ENCODE measurements around the gene UBE2S.

DNA sequence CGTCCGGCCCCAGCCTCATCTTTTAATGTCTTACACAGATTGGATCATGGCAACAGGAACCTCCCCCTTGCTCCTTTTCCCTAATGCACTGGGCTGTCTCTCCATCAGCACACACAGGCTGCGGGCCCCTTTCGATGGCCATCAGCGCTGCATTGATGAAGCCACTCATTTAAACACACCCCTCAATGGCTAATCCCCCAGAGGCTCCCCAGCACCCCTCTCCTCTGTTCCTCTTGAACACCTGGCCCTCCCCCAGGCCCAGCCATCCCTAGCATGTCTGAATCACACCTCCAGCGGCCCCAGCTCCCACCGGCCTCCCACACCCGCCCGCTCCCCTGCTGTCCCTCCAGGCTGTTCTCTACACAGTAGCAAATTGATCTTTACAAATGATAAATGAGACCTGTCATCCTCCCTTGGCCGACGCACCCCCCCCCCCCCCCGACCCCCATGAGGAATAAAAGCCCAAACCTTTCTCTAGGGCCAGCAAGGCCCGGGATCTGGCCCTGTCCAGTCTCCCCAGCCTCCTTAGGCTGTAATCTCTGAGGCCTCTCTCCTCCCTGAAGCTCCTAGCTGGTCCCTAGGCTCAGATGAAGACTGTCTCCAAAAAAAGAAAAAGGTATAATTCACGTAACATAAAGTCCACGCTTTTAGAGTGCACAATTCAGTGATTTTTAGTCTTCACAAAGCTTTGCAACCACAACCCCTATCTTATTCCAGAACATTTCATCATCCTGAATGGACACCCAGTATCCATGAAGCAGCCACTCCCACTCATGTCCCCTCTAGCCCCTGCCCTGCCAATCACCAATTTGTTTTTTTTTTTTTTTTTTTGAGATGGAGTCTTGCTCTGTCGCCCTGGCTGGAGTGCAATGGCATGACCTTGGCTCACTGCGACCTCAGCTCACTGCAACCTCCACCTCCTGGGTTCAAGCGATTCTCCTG, 14.5 kb downstream of the UBE2S start:
- TF ChIP-seq CTCF (tag by site-specific recombination; IDR thresholded peaks at IDR 0.05) (no peak), YY1 (tag by site-specific recombination; IDR thresholded peaks at IDR 0.05) (no peak), ATF2 (tag by site-specific recombination; IDR thresholded peaks at IDR 0.05; ENCODE audit: low read depth) (no peak), ZNF2 (tag by site-specific recombination; IDR thresholded peaks at IDR 0.05) (no peak), ZBTB21 (tag by site-specific recombination; IDR thresholded peaks at IDR 0.05) (no peak), ZNF777 (tag by site-specific recombination; IDR thresholded peaks at IDR 0.05; ENCODE audit: borderline replicate concordance) (no peak), ZBTB44 (tag by site-specific recombination; IDR thresholded peaks at IDR 0.05) (no peak), ZNF24 (tag by site-specific recombination; IDR thresholded peaks at IDR 0.05) (no peak), ZNF391 (tag by site-specific recombination; IDR thresholded peaks at IDR 0.05; ENCODE audit: borderline replicate concordance, low read depth) (no peak), ZNF843 (tag by site-specific recombination; IDR thresholded peaks at IDR 0.05) (no peak), ELK4 (IDR thresholded peaks at IDR 0.05; ENCODE audit: borderline replicate concordance, low read depth, low read length) (no peak)

Data from HEK293 (cell line).